ENCODE results near the gene RPS6KA5.

The RPS6KA5 gene

GRCh38 chr14:90809530-90810312 lies 250.7 kb downstream of the RPS6KA5 start:
- no peak for DNase-seq (ENCODE audit: low spot score)

- DNase-seq (ENCODE audit: low spot score), result no peak
Observed at GRCh38 chr14:90808759-90809529, 251.5 kb downstream of the RPS6KA5 start.

- no peak for DNase-seq (ENCODE audit: low spot score)
Observed at GRCh38 chr14:90807060-90807459, 253.4 kb downstream of the RPS6KA5 start.

GRCh38 chr14:90805662-90806540 lies 254.5 kb downstream of the RPS6KA5 start:
- DNase-seq (ENCODE audit: low spot score), result no peak

- DNase-seq (ENCODE audit: low spot score), result no peak
Observed at GRCh38 chr14:90805084-90805391, 255.4 kb downstream of the RPS6KA5 start.

GRCh38 chr14:90804292-90805083 lies 256.0 kb downstream of the RPS6KA5 start:
- DNase-seq (ENCODE audit: low spot score), result no peak

GRCh38 chr14:90803249-90803648 lies 257.2 kb downstream of the RPS6KA5 start:
- no peak for DNase-seq (ENCODE audit: low spot score)

- no peak for DNase-seq (ENCODE audit: low spot score)
Observed at GRCh38 chr14:90799420-90799819, 261.0 kb downstream of the RPS6KA5 start.

GRCh38 chr14:90797919-90798318 lies 262.5 kb downstream of the RPS6KA5 start:
- no peak for DNase-seq (ENCODE audit: low spot score)

Small RNA genes within 50 kb of the gene (small RNA-seq; reads per million reads assigned to genes)
- 0 reads per million in 2 experiments for gene RNU7-30P
